Measurements from ENCODE around the gene SERPINB13.

DNA sequence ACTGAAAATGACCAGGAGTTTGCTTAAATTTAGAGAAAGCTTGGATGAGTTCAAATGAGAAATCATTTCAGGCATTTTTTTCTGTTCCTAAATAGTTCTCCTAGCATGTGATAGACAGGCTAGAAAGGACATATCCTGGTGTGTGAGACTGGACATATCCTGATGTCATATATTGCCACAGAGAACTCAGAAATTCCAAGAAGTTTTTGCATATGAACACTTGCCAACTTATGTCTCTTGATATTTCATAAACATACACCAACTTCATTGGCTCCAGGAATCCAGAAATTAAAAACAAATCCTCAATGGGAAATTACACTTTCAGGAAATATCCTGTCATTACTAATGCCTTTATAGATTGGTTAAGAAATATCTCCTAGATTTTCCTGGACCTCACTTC, 59.8 kb downstream of the SERPINB13 start:
- no peak for TF ChIP-seq ZFX (IDR thresholded peaks at IDR 0.05)
- TF ChIP-seq, protein P1, sequence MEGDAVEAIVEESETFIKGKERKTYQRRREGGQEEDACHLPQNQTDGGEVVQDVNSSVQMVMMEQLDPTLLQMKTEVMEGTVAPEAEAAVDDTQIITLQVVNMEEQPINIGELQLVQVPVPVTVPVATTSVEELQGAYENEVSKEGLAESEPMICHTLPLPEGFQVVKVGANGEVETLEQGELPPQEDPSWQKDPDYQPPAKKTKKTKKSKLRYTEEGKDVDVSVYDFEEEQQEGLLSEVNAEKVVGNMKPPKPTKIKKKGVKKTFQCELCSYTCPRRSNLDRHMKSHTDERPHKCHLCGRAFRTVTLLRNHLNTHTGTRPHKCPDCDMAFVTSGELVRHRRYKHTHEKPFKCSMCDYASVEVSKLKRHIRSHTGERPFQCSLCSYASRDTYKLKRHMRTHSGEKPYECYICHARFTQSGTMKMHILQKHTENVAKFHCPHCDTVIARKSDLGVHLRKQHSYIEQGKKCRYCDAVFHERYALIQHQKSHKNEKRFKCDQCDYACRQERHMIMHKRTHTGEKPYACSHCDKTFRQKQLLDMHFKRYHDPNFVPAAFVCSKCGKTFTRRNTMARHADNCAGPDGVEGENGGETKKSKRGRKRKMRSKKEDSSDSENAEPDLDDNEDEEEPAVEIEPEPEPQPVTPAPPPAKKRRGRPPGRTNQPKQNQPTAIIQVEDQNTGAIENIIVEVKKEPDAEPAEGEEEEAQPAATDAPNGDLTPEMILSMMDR (conservative IDR thresholded peaks at IDR 0.05): no peak
